ENCODE results near the gene NOS3.

The NOS3 gene

GRCh38 chr7:150962553-150963399, 28.0 kb upstream of the NOS3 start (continued):
- TF ChIP-seq ZNF248 (tag by site-specific recombination; IDR thresholded peaks at IDR 0.05), result no peak
- TF ChIP-seq ZNF114 (tag by site-specific recombination; IDR thresholded peaks at IDR 0.05), result no peak
- TF ChIP-seq CTCF (tag by site-specific recombination; IDR thresholded peaks at IDR 0.05), result peak; percentile 92
- no peak for TF ChIP-seq ZNF341 (tag by site-specific recombination; IDR thresholded peaks at IDR 0.05; ENCODE audit: low read depth)
- TF ChIP-seq ZNF654 (tag by site-specific recombination; IDR thresholded peaks at IDR 0.05; ENCODE audit: low read depth), result peak; percentile 70
- no peak for TF ChIP-seq ZNF514 (tag by site-specific recombination; IDR thresholded peaks at IDR 0.05)
- no peak for TF ChIP-seq ZNF16 (tag by site-specific recombination; IDR thresholded peaks at IDR 0.05; ENCODE audit: low read depth)
- TF ChIP-seq AEBP2 (tag by site-specific recombination; IDR thresholded peaks at IDR 0.05; ENCODE audit: borderline replicate concordance), result no peak
- TF ChIP-seq ZSCAN18 (tag by site-specific recombination; IDR thresholded peaks at IDR 0.05), result no peak
- peak; percentile 60; the same call in 1 of the 2 replicates for TF ChIP-seq ZNF600 (tag by site-specific recombination; IDR thresholded peaks at IDR 0.05)
- no peak for TF ChIP-seq ZNF580 (tag by site-specific recombination; IDR thresholded peaks at IDR 0.05)
- no peak for TF ChIP-seq ZFP3 (tag by site-specific recombination; IDR thresholded peaks at IDR 0.05; ENCODE audit: low read depth)
- TF ChIP-seq IKZF3 (tag by site-specific recombination; IDR thresholded peaks at IDR 0.05), result no peak
- no peak for TF ChIP-seq ZNF146 (tag by site-specific recombination; IDR thresholded peaks at IDR 0.05)

- Histone ChIP-seq H3K4me1 (ENCODE audit: control insufficient read depth, insufficient read depth, low read length) (no peaks in the 10 kb centered on the region), H3K4me3 (ENCODE audit: low read depth, low read length) (no peak overlapping the region), H3K9me3 (ENCODE audit: control insufficient read depth, insufficient read depth, low read depth, low read length) (no peaks in the 10 kb centered on the region), H3K36me3 (ENCODE audit: control insufficient read depth in 2 of 2, insufficient read depth in 1 of 2, low read length in 2 of 2) (no peaks in the 10 kb centered on the region), H3K27ac (ENCODE audit: extremely low read depth, low read depth, low read length) (no peak overlapping the region)
- TF ChIP-seq ZNF707 (tag by site-specific recombination; IDR thresholded peaks at IDR 0.05), result no peak
- ChIA-PET CTCF (interaction anchor here (0.5 to 11.1 kb wide), 18 partner anchors 9 to 185 kb away, joined by 3 to 124 read pairs (median 6); partner anchors contain the start of genes ATG9B and NOS3), POLR2A (interaction anchor here (1.6 kb wide), 1 partner anchor 15 kb away, joined by 4 read pairs; no protein-coding TSS in a partner anchor)
Measured at GRCh38 chr7:150963707-150964559, 26.9 kb upstream of the NOS3 start.

Measured in HEK293 (cell line).